Measurements from ENCODE around the gene TCF19.
"Not testable (repeated sequence)": the region's sequence is repeated elsewhere in the genome, so short reads cannot be mapped to it uniquely, and the experiment has no call there.

Gene TCF19

GRCh38 chr6:31193206-31193605 is 34.8 kb downstream of the TCF19 start:
- no peak overlapping the region for H3K9ac ChIP-seq (ENCODE audit: low read length)
- no peak for DNase-seq
- H4K8ac ChIP-seq (ENCODE audit: low read depth, low read length), result no peak overlapping the region
- H3K79me2 ChIP-seq (ENCODE audit: control insufficient read depth, insufficient read depth, low read length), result no peaks in the 10 kb centered on the region
- H2BK5ac ChIP-seq (ENCODE audit: low read length), result no peak overlapping the region
- H3K27me3 ChIP-seq (ENCODE audit: insufficient read depth, low read length, poor library complexity), result no peaks in the 10 kb centered on the region
- no peaks in the 10 kb centered on the region for H3K4me1 ChIP-seq (ENCODE audit: control insufficient read depth, low read depth, low read length)
- H2BK120ac ChIP-seq (ENCODE audit: low read depth, low read length), result no peak overlapping the region
- no peak overlapping the region for H3K56ac ChIP-seq (ENCODE audit: low read length)
- H3K4me3 ChIP-seq (ENCODE audit: low read length), result no peak overlapping the region
- no peaks in the 10 kb centered on the region for H3K79me1 ChIP-seq (ENCODE audit: low read length)
- no peak overlapping the region for H3K18ac ChIP-seq (ENCODE audit: low read length)
- no peak overlapping the region for H3K23ac ChIP-seq (ENCODE audit: low read length)
- no CpG with 5 or more reads among the region's 8 CpGs for WGBS (ENCODE audit: extremely low coverage, insufficient coverage, low lambda C conversion rate)
- no peak overlapping the region for H3K27ac ChIP-seq (ENCODE audit: low read depth, low read length)
- no peak overlapping the region for H2AK5ac ChIP-seq (ENCODE audit: low read length)
- H2BK15ac ChIP-seq (replicated peaks; ENCODE audit: low read depth), result no peak overlapping the region
- H3K4me2 ChIP-seq (ENCODE audit: low read length), result no peak overlapping the region
- H3K36me3 ChIP-seq (ENCODE audit: control insufficient read depth, insufficient read depth, low read length), result no peaks in the 10 kb centered on the region
- H4K5ac ChIP-seq (ENCODE audit: low read length), result no peak overlapping the region
- H3K4ac ChIP-seq (ENCODE audit: low read depth, low read length), result no peak overlapping the region

- Histone ChIP-seq H3K4ac (ENCODE audit: low read depth, low read length) (no peak overlapping the region), H2AK5ac (ENCODE audit: low read length) (no peak overlapping the region), H3K27me3 (ENCODE audit: insufficient read depth, low read length, poor library complexity) (no peaks in the 10 kb centered on the region), H2BK5ac (ENCODE audit: low read length) (no peak overlapping the region), H4K5ac (ENCODE audit: low read length) (no peak overlapping the region), H4K8ac (ENCODE audit: low read depth, low read length) (no peak overlapping the region), H3K23ac (ENCODE audit: low read length) (no peak overlapping the region), H3K79me1 (ENCODE audit: low read length) (no peaks in the 10 kb centered on the region), H3K4me2 (ENCODE audit: low read length) (no peak overlapping the region), H2BK15ac (replicated peaks; ENCODE audit: low read depth) (no peak overlapping the region), H3K27ac (ENCODE audit: low read depth, low read length) (no peak overlapping the region), H3K79me2 (ENCODE audit: control insufficient read depth, insufficient read depth, low read length) (no peaks in the 10 kb centered on the region), H3K18ac (ENCODE audit: low read length) (no peak overlapping the region), H3K56ac (ENCODE audit: low read length) (no peak overlapping the region), H3K9ac (ENCODE audit: low read length) (no peak overlapping the region), H2BK120ac (ENCODE audit: low read depth, low read length) (no peak overlapping the region), H3K36me3 (ENCODE audit: control insufficient read depth, insufficient read depth, low read length) (no peaks in the 10 kb centered on the region), H3K4me3 (ENCODE audit: low read length) (no peak overlapping the region), H3K4me1 (ENCODE audit: control insufficient read depth, low read depth, low read length) (no peaks in the 10 kb centered on the region)
- DNase-seq, result no peak
- WGBS (ENCODE audit: extremely low coverage, insufficient coverage, low lambda C conversion rate), result no CpG with 5 or more reads among the region's 6 CpGs
These were observed 35.9 kb downstream of the TCF19 start for GRCh38 chr6:31194061-31194834.

GRCh38 chr6:31195308-31195979 is 37.1 kb downstream of the TCF19 start:
- not testable (repeated sequence) for H3K4ac ChIP-seq (ENCODE audit: low read depth, low read length); H2AK5ac ChIP-seq (ENCODE audit: low read length); H3K23ac ChIP-seq (ENCODE audit: low read length); H3K27ac ChIP-seq (ENCODE audit: low read depth, low read length); H3K4me2 ChIP-seq (ENCODE audit: low read length); DNase-seq; H4K5ac ChIP-seq (ENCODE audit: low read length); H2BK120ac ChIP-seq (ENCODE audit: low read depth, low read length); H3K4me3 ChIP-seq (ENCODE audit: low read length); H4K8ac ChIP-seq (ENCODE audit: low read depth, low read length); H3K79me2 ChIP-seq (ENCODE audit: control insufficient read depth, insufficient read depth, low read length); H3K36me3 ChIP-seq (ENCODE audit: control insufficient read depth, insufficient read depth, low read length); H2BK5ac ChIP-seq (ENCODE audit: low read length); H3K79me1 ChIP-seq (ENCODE audit: low read length); H3K56ac ChIP-seq (ENCODE audit: low read length); H2BK15ac ChIP-seq (replicated peaks; ENCODE audit: low read depth); H3K18ac ChIP-seq (ENCODE audit: low read length); H3K4me1 ChIP-seq (ENCODE audit: control insufficient read depth, low read depth, low read length); H3K9ac ChIP-seq (ENCODE audit: low read length); H3K27me3 ChIP-seq (ENCODE audit: insufficient read depth, low read length, poor library complexity)
- no CpG with 5 or more reads among the region's 41 CpGs for WGBS (ENCODE audit: extremely low coverage, insufficient coverage, low lambda C conversion rate)

GRCh38 chr6:31196251-31197022 is 38.0 kb downstream of the TCF19 start:
- whole genome bisulfite sequencing (ENCODE audit: extremely low coverage, insufficient coverage, low lambda C conversion rate), result no CpG with 5 or more reads among the region's 25 CpGs
- H2BK5ac ChIP-seq (ENCODE audit: low read length); H3K23ac ChIP-seq (ENCODE audit: low read length); H3K79me2 ChIP-seq (ENCODE audit: control insufficient read depth, insufficient read depth, low read length); H3K27me3 ChIP-seq (ENCODE audit: insufficient read depth, low read length, poor library complexity); H2BK15ac ChIP-seq (replicated peaks; ENCODE audit: low read depth); H3K79me1 ChIP-seq (ENCODE audit: low read length); H3K9ac ChIP-seq (ENCODE audit: low read length); H4K8ac ChIP-seq (ENCODE audit: low read depth, low read length); H2AK5ac ChIP-seq (ENCODE audit: low read length); H3K4me3 ChIP-seq (ENCODE audit: low read length); H2BK120ac ChIP-seq (ENCODE audit: low read depth, low read length); H3K18ac ChIP-seq (ENCODE audit: low read length); H3K27ac ChIP-seq (ENCODE audit: low read depth, low read length); H3K4ac ChIP-seq (ENCODE audit: low read depth, low read length); DNase-seq; H3K4me2 ChIP-seq (ENCODE audit: low read length); H3K56ac ChIP-seq (ENCODE audit: low read length); H4K5ac ChIP-seq (ENCODE audit: low read length); H3K4me1 ChIP-seq (ENCODE audit: control insufficient read depth, low read depth, low read length); H3K36me3 ChIP-seq (ENCODE audit: control insufficient read depth, insufficient read depth, low read length): not testable (repeated sequence)

GRCh38 chr6:31197559-31198305 is 39.3 kb downstream of the TCF19 start:
- Histone ChIP-seq H2BK5ac (ENCODE audit: low read length) (no peak overlapping the region), H3K27me3 (ENCODE audit: insufficient read depth, low read length, poor library complexity) (no peaks in the 10 kb centered on the region), H2BK15ac (replicated peaks; ENCODE audit: low read depth) (no peak overlapping the region), H4K5ac (ENCODE audit: low read length) (no peak overlapping the region), H3K4ac (ENCODE audit: low read depth, low read length) (no peak overlapping the region), H3K4me1 (ENCODE audit: control insufficient read depth, low read depth, low read length) (no peaks in the 10 kb centered on the region), H3K56ac (ENCODE audit: low read length) (peak overlapping the region; percentile 61), H3K4me2 (ENCODE audit: low read length) (peak overlapping the region; percentile 31), H3K79me2 (ENCODE audit: control insufficient read depth, insufficient read depth, low read length) (no peaks in the 10 kb centered on the region), H3K18ac (ENCODE audit: low read length) (peak overlapping the region; percentile 55), H3K23ac (ENCODE audit: low read length) (no peak overlapping the region), H2AK5ac (ENCODE audit: low read length) (no peak overlapping the region), H2BK120ac (ENCODE audit: low read depth, low read length) (no peak overlapping the region), H3K79me1 (ENCODE audit: low read length) (no peaks in the 10 kb centered on the region), H3K4me3 (ENCODE audit: low read length) (peak overlapping the region; percentile 28), H3K9ac (ENCODE audit: low read length) (peak overlapping the region; percentile 47), H3K36me3 (ENCODE audit: control insufficient read depth, insufficient read depth, low read length) (no peaks in the 10 kb centered on the region), H3K27ac (ENCODE audit: low read depth, low read length) (peak overlapping the region; percentile 38), H4K8ac (ENCODE audit: low read depth, low read length) (no peak overlapping the region)
- no CpG with 5 or more reads among the region's 45 CpGs for WGBS (ENCODE audit: extremely low coverage, insufficient coverage, low lambda C conversion rate)
- DNase-seq, result peak; percentile 84

Data from mesendoderm (in vitro differentiated cells).